ENCODE results near the gene SUN1.

DNA sequence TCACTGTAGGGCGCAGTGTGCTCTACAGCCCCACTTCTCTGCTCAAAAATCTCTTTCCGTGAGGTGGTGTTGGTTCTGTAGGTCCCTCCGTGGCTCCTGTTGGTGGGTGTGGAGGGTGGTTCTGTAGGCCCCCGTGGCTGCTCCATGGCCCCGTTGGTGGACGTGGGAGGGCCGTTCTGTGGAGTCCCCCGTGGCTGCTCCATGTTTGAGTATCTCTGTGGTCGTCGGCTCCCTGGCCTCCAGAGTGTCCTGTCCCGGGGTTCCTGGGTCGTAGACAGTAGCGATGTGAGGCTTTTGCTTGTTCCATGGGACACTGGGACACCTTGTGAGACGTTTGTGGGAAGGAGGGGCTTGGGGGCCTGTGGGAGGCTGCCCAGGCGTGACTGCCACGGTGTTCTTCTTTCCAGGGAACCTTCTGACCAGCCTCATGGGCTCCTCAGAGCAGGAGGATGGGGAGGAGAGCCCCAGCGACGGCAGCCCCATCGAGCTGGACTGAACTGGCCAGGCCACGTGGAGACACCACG lies 62.7 kb downstream of the SUN1 start:
- TF ChIP-seq SUZ12 (IDR thresholded peaks at IDR 0.05; ENCODE audit: low read length) (no peak), JUND (IDR thresholded peaks at IDR 0.05; ENCODE audit: low read length) (no peak), EZH2 (IDR thresholded peaks at IDR 0.05; ENCODE audit: low read depth, low read length, severe bottlenecking) (no peak), POLR2A (IDR thresholded peaks at IDR 0.05; ENCODE audit: control extremely low read depth in 1 of 2, low read depth in 2 of 2, low read length in 2 of 2) (no peak), RAD21 (IDR thresholded peaks at IDR 0.05 in 1 of 2, conservative IDR thresholded peaks at IDR 0.05 in 1 of 2; ENCODE audit: low read depth in 2 of 2, low read length in 2 of 2) (no peak)
